GM08714 (cell line): ENCODE measurements around the gene CLOCK.

Experiments
- H3K4me3 ChIP-seq: fragments of 200-500 bp; sonication (Bioruptor generic); 2 replicates; pipeline ENCODE4 v1.5.1; 2014; ENCODE audit warnings: mild to moderate bottlenecking, low read length, inconsistent platforms
- ZNF274 ChIP-seq: IDR thresholded peaks from 2 replicates; pipeline ENCODE4 v1.6.1; 2012; ENCODE audit warnings: mild to moderate bottlenecking, low read depth, low read length

Gene CLOCK

DNA sequence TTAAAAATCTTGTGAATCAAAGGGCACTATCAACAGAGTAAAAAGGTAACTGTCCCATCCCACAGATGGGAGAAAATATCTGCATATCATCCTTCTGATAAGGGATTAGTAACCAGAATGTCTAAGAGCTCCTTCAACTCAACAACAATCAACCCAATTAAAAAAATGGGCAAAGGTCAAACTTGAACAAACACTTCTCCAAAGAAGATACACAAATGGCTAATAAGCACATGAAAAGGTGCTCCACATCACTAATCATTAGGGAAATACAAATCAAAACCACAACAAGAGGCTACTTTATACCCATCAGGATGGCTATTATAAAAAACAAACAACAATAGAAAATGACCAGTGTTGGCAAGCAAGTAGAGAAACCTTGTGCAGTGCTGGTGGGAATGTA is 107.7 kb downstream of the CLOCK start:
- no peak for TF ChIP-seq ZNF274
- H3K4me3 ChIP-seq, result no peak overlapping the region

DNA sequence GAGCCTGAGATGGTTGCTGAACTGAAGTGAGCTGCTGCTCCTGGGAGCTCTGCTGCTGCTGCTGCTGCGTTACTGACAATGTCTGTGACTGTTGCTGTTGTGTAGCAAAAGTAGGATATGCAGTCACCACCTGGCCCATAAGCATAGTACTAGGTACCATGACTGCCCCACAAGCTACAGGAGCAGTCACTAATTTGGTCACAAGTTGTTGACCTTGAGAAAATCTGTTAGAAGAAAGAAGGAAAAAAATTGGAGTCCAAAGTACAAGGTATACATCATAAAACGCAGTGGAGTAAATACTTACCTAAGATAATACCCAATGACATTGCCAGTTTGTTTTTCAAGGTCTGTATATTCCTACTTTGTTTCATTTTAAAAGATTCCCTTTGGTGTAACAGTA is 108.4 kb downstream of the CLOCK start:
- TF ChIP-seq ZNF274, result no peak
- no peak overlapping the region for H3K4me3 ChIP-seq

DNA sequence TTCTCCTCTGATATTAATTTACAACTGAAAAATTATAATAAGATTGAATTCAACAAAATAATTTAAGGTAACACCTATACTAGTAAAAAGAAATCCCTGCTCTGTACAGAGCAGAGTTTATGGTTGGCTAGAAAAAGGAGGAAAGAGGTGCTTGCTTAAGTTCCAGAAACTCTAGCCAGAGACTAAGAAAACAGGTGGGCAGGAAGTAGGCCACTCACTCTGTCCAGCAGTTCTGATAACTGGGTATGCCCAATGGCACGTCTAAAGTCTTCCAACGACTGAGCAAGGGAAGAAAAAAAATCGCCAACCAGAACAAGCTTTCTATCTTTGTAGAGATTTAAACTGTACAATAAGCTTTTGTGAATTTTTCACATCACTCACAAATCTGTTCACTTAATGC is 108.9 kb downstream of the CLOCK start:
- no peak for TF ChIP-seq ZNF274
- no peak overlapping the region for H3K4me3 ChIP-seq

DNA sequence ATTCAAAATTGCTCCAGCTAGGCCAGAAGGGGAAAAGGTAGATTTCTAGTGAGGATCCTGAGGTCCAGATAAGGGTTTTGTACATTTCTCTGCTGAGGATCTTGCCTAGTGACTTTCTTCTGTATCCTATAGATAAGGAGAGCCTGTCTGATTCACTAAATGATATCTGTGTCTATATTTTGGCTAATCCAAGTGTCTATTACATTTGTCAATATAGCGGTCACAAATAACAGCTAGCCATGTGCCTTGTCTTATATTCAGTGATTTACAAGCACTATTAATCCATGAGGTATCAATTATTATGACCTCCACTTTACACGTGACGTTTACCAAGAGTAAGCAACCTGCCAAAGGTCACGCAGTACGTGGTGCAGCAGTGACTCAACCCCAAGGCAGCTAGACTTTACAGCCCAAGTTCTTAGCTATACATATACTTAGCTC is 109.3 kb downstream of the CLOCK start:
- H3K4me3 ChIP-seq, result no peak overlapping the region
- TF ChIP-seq ZNF274, result no peak

DNA sequence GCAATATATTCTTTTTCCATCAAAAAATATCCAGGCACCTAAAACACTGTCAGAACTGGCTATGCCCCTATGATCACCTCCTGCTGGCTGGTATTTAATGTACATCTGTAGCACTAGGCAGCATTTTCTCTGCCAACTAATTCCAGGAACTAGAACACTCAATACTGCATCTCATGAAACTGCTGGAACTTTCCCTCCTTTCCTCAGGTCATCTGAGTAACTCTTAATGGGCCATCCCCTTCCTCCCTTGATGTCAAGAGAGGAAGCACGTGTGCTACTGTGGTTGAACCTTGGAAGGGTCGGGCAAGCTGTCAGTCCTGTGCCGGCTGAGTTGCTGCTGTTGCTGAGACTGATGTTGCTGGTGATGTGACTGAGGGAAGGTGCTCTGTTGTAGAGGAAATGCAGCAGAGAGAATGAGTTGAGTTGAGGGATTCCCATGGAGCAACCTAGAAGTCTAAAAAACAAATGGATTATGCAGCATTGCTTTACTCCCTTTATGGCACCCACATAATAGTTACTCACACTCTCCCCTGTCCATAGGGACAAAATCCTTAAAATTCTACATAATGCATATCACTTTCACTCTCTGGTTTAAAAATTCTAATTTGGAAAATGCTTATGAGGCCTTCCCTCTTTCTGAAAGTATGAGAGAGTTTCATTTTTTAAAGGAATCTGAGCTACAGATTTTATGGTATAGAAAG is 111.4 kb downstream of the CLOCK start:
- H3K4me3 ChIP-seq, result no peak overlapping the region
- TF ChIP-seq ZNF274, result no peak

DNA sequence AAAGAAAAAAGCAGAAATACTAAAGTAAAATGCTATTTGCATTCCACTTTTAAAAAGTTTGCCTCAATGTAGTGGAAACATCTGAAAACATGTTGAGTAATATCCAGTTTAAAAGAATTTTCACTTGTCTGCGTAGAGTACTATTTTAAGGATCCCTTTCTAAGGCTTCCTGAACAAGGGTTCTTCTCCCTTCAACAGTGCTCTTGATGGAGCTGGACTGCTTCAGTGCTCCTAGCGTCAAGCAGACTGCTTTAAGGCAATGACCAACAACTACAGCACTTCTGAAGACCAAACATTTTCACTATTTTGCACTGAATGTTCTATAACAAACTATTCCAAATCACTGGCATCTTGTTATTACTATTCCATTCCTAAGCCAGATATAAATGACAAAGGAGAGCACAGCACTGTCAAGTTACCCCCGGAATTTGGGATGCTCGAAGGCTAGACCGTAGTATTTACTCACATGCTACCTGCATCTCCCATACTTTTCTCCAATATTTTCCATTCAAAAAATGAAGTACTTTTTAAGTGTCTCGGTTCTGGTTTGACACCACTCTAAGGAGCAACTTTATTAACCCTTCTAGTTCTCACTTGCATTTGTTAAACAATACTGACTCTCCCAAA is 114.9 kb downstream of the CLOCK start:
- H3K4me3 ChIP-seq, result no peak overlapping the region
- no peak for TF ChIP-seq ZNF274

DNA sequence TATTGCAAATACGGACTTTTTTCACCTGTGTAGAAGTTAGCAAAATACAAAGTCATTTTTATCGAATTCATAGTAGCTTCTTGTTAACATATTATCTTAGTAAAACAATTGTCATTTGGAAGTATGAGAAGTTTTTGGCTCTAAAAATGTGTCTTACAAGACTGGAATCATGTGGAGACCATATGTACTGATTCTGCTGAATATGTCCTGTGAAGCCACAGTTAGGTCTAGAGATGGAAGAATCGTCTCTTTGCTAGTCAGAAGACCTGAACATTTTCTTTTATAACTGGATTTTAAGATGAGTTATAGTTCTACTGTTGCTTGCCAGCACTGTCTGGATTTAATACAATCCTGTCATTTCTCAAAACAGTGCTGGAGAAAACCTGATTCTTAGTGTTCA is 121.9 kb downstream of the CLOCK start:
- no peak overlapping the region for H3K4me3 ChIP-seq
- no peak for TF ChIP-seq ZNF274

DNA sequence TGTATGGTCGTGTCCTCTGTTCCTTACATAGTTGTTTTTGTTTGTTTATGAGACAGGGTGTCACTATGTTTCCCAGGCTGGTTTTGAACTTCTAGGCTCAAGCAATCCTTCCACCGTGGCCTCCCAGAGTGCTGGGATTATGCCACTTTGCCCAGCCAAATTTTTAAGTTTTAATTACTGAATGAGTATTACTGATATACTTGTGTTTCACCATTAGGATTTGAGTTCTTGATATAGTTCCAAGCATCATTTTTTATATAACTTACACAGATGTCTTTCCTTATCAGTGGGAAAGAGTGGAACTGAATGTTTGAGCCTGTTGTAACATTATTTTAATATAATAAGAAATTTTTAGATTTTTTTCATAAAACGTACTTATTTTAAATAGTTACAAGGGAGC is 130.5 kb downstream of the CLOCK start:
- H3K4me3 ChIP-seq, result no peak overlapping the region
- TF ChIP-seq ZNF274, result no peak

DNA sequence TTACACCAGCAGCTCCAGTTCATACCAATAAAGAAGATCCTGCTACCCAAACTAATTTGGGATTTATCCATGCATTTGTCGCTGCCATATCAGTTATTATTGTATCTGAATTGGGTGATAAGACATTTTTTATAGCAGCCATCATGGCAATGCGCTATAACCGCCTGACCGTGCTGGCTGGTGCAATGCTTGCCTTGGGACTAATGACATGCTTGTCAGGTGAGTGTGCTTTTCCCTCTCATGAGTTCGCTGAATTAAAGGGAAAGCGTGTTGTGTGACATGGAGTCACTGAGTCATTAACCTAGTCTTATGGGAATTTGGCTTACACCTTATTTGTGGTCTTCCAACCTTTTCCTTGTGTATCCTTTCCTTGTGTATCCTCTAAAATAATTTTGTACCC is 135.1 kb downstream of the CLOCK start:
- no peak overlapping the region for H3K4me3 ChIP-seq
- TF ChIP-seq ZNF274, result no peak

DNA sequence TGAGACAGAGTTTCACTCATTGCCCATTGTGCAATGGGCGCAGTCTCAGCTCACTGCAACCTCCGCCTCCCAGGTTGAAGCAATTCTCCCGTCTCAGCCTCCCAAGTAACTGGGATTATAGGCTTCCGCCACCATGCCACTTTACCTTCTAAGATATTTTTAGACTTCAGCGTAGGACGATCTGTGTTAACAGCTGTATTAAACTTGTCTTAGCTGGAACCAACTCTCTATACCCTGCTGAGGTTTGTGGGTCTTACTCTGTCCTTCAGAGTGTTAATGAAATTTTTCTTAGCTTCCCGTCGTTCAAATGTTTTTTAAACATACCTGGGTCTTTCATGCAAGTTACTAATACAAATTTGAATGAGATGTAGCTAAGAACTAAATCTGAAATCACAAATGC is 136.3 kb downstream of the CLOCK start:
- TF ChIP-seq ZNF274, result no peak
- no peak overlapping the region for H3K4me3 ChIP-seq

DNA sequence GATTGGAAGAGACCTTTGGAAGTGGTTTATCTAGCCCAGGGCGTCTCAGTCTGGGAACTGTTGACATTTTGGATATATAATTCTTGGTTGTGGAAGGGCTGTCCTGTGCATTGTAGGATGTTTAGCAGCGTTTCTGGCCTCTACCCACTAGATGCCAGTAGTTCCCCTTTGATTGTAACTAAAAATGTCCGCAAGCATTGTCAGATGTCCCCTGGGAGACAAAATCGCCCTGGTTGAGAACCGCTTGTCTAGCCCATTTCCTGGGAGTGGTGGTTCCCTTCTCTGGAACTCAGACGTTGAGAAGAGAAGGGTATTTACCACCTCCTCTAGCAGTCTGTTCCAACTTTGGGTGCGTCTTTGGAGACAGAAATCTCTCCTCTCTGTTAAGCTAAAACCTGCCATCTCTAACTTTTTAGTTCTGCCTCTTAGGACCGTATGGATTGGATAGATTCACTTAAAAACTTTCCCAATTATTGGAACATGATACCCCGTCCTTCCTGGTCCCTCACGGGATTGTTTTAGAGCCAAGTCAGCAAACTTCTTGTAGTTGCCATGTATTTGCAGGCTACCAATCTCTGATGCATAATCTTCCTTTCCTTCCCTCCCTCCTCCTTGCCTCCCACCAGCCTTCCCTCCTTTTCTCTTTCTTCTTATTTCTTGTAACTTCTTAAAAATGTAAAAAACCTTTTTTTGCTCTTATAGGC is 137.1 kb downstream of the CLOCK start:
- H3K4me3 ChIP-seq, result no peak overlapping the region
- TF ChIP-seq ZNF274, result no peak

DNA sequence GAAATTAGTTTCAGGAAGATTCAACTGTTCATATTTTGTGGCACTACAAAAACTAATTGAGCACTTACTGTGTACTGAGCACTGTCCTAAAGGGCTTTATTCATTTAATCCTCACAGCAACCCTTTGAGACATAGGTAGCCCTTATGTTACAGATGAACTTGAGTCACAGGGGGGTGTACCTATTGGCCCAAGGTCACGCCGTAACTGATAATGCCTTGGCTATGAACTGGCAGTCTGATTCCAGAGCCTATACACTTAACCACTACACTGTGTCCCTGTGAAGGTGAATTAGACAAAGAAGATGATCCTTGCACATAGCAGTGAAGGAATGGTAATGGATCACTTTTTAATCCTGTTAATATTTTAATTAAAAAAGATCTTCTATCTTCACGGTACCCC is 138.9 kb downstream of the CLOCK start:
- TF ChIP-seq ZNF274, result no peak

DNA sequence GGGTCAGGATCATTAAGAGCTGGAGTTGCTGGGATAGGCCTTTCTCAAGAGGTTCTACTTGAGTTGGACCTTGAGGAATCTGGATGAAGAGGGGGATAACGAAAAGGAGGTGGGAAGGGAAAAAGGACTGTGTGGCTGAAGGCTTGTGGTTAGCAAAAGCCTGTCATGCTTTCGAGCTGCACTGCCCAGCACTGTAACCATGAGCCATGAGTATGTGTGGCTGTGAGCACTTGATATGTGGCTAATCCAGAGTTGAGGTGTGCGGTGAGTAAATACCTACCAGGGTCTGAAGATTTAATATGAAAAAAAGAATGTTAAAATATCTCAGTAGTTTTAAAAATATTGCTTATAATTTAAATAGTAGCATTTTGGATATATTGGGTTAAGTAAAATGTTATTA is 139.6 kb downstream of the CLOCK start:
- no peak overlapping the region for H3K4me3 ChIP-seq
- TF ChIP-seq ZNF274, result no peak

More for the DNA sequence above, 138.9 kb downstream of the CLOCK start:
- no peak overlapping the region for H3K4me3 ChIP-seq

DNA sequence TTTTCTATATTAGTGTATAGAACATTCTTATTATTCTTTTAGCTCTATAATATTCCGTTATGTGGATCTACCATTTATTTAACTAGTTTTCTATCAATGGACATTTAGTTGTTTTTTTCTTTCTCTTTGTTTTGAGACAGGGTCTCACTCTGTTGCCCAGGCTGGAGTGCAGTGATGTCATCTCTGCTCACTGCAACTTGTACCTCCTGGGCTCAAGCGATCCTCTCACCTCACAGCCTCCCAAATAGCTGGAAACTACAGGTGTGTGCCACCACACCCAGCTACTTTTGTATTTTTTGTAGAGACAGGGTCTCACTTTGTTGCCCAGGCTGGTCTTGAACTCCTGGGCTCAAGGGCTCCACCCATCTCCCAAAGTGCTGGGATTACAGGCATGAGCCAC is 140.2 kb downstream of the CLOCK start:
- no peak for TF ChIP-seq ZNF274
- no peak overlapping the region for H3K4me3 ChIP-seq

DNA sequence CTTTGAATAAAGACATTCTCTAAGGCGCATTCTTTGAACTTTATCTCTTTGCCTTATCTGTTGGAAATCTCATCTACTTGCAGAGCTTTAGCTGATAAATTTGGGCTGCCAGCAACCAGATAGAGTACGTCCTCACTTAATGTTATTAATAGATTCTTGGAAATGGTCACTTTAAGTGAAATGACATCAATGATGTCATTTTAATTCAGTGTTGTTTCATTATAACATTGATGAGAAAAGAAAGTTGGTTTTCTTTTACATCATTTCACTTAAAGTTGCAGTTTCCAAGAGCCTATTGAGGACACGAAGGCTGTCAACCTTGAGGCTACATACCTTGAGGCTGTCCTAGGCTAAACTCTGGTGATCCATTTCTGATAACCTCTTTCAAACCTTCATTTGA is 141.6 kb downstream of the CLOCK start:
- TF ChIP-seq ZNF274, result no peak
- no peak overlapping the region for H3K4me3 ChIP-seq
